Skeletal muscle satellite cell (primary cell): ENCODE results near the gene ATAD3A.

Experiments used
- H3K27me3 ChIP-seq: 2 replicates; pipeline ENCODE4 v1.7.0; 2013; ENCODE audit warnings: low read length; ENCODE audit not compliant: control insufficient read depth, insufficient read depth
- H3K36me3 ChIP-seq: 2 replicates; pipeline ENCODE4 v1.7.0; 2013; ENCODE audit warnings: mild to moderate bottlenecking, control low read depth, low read length; ENCODE audit not compliant: insufficient read depth
- H3K4me1 ChIP-seq: 2 replicates; pipeline ENCODE4 v1.7.0; 2013; ENCODE audit warnings: low read length; ENCODE audit not compliant: control insufficient read depth, insufficient read depth
- H3K4me2 ChIP-seq: 2 replicates; pipeline ENCODE4 v1.7.0; 2013; ENCODE audit warnings: mild to moderate bottlenecking, low read length
- H3K4me3 ChIP-seq: 2 replicates; pipeline ENCODE4 v1.7.0; 2013; ENCODE audit warnings: low read length
- H3K9ac ChIP-seq: 2 replicates; pipeline ENCODE4 v1.7.0; 2013; ENCODE audit warnings: mild to moderate bottlenecking, low read depth, low read length, moderate library complexity
- H3K9me3 ChIP-seq: replicated peaks from 2 replicates; pipeline ENCODE4 v1.7.0; 2013; ENCODE audit warnings: mild to moderate bottlenecking, control low read depth, low read length

The ATAD3A gene

GRCh38 chr1:1562556-1563195 lies 50.7 kb downstream of the ATAD3A start:
- Histone ChIP-seq H3K4me3 (no peak overlapping the region), H3K27me3 (no peaks in the 10 kb centered on the region), H3K4me1 (peaks cover 9% of the 10 kb centered on the region), H3K4me2 (no peak overlapping the region), H3K9ac (no peak overlapping the region), H3K36me3 (peaks cover 57% of the 10 kb centered on the region), H3K9me3 (no peaks in the 10 kb centered on the region)

GRCh38 chr1:1563688-1564087 lies 51.7 kb downstream of the ATAD3A start:
- H3K9me3 ChIP-seq = no peaks in the 10 kb centered on the region
- H3K4me2 ChIP-seq = no peak overlapping the region
- H3K36me3 ChIP-seq = peaks cover 57% of the 10 kb centered on the region
- H3K4me1 ChIP-seq = peaks cover 15% of the 10 kb centered on the region
- H3K9ac ChIP-seq = no peak overlapping the region
- no peaks in the 10 kb centered on the region for H3K27me3 ChIP-seq
- H3K4me3 ChIP-seq = no peak overlapping the region

- no peak overlapping the region for H3K9ac ChIP-seq
- H3K4me3 ChIP-seq = no peak overlapping the region
- H3K4me2 ChIP-seq = no peak overlapping the region
- no peaks in the 10 kb centered on the region for H3K27me3 ChIP-seq
- peaks cover 15% of the 10 kb centered on the region for H3K4me1 ChIP-seq
- peaks cover 59% of the 10 kb centered on the region for H3K36me3 ChIP-seq
- no peaks in the 10 kb centered on the region for H3K9me3 ChIP-seq
These were observed 52.3 kb downstream of the ATAD3A start for GRCh38 chr1:1564268-1564667.

GRCh38 chr1:1565340-1565739 lies 53.4 kb downstream of the ATAD3A start:
- Histone ChIP-seq H3K4me1 (peaks cover 15% of the 10 kb centered on the region), H3K4me2 (no peak overlapping the region), H3K9me3 (no peaks in the 10 kb centered on the region), H3K9ac (no peak overlapping the region), H3K36me3 (peaks cover 57% of the 10 kb centered on the region), H3K4me3 (no peak overlapping the region), H3K27me3 (no peaks in the 10 kb centered on the region)

- Histone ChIP-seq H3K4me2 (peak overlapping the region; percentile 67), H3K9ac (peak overlapping the region; percentile 37), H3K4me3 (peak overlapping the region; percentile 23), H3K36me3 (peaks cover 43% of the 10 kb centered on the region), H3K9me3 (no peaks in the 10 kb centered on the region), H3K4me1 (peaks cover 15% of the 10 kb centered on the region), H3K27me3 (no peaks in the 10 kb centered on the region)
These were observed 55.4 kb downstream of the ATAD3A start for GRCh38 chr1:1567152-1567875.

GRCh38 chr1:1567891-1568291 lies 55.9 kb downstream of the ATAD3A start:
- Histone ChIP-seq H3K9ac (peak overlapping the region; percentile 35), H3K4me3 (peak overlapping the region; percentile 23), H3K4me1 (peaks cover 19% of the 10 kb centered on the region), H3K4me2 (peak overlapping the region; percentile 50), H3K36me3 (peaks cover 37% of the 10 kb centered on the region), H3K27me3 (no peaks in the 10 kb centered on the region), H3K9me3 (no peaks in the 10 kb centered on the region)

- no peak overlapping the region for H3K4me2 ChIP-seq
- H3K27me3 ChIP-seq = no peaks in the 10 kb centered on the region
- peaks cover 22% of the 10 kb centered on the region for H3K4me1 ChIP-seq
- no peak overlapping the region for H3K9ac ChIP-seq
- peaks cover 25% of the 10 kb centered on the region for H3K36me3 ChIP-seq
- H3K4me3 ChIP-seq = no peak overlapping the region
- no peaks in the 10 kb centered on the region for H3K9me3 ChIP-seq
These were observed 57.4 kb downstream of the ATAD3A start for GRCh38 chr1:1569341-1569740.

GRCh38 chr1:1573843-1574720 lies 62.1 kb downstream of the ATAD3A start:
- H3K9me3 ChIP-seq = no peaks in the 10 kb centered on the region

GRCh38 chr1:1574721-1575537 lies 63.0 kb downstream of the ATAD3A start, which contains the start of gene SSU72:
SSU72 (minus strand) TSS chr1:1574863; CDS start chr1:1574557, 306 bp downstream.
- H3K9me3 ChIP-seq = no peaks in the 10 kb centered on the region
- peak within 1 kb of the TSS; percentile 96 for H3K4me2 ChIP-seq
- H3K4me1 ChIP-seq = peaks cover 15% of the 10 kb centered on the region
- no peaks in the 10 kb centered on the region for H3K36me3 ChIP-seq
- H3K4me3 ChIP-seq = peak within 1 kb of the TSS; percentile 89
- peak within 1 kb of the TSS; percentile 97 for H3K9ac ChIP-seq
- H3K27me3 ChIP-seq = peaks cover 13% of the 10 kb centered on the region

More at GRCh38 chr1:1573843-1574720, 62.1 kb downstream of the ATAD3A start:
- H3K4me3 ChIP-seq = peak overlapping the region; percentile 89
- H3K4me2 ChIP-seq = peak overlapping the region; percentile 96
- peaks cover 15% of the 10 kb centered on the region for H3K4me1 ChIP-seq
- H3K27me3 ChIP-seq = peaks cover 13% of the 10 kb centered on the region
- peaks cover 7% of the 10 kb centered on the region for H3K36me3 ChIP-seq
- peak overlapping the region; percentile 97 for H3K9ac ChIP-seq

- no peak overlapping the region for H3K9ac ChIP-seq
These were observed 65.5 kb downstream of the ATAD3A start for GRCh38 chr1:1577367-1578011.

More at GRCh38 chr1:1577367-1578011, 65.5 kb downstream of the ATAD3A start:
- no peak overlapping the region for H3K4me3 ChIP-seq
- peaks cover 15% of the 10 kb centered on the region for H3K4me1 ChIP-seq
- peaks cover 27% of the 10 kb centered on the region for H3K27me3 ChIP-seq
- H3K36me3 ChIP-seq = no peaks in the 10 kb centered on the region
- no peaks in the 10 kb centered on the region for H3K9me3 ChIP-seq
- H3K4me2 ChIP-seq = no peak overlapping the region
